Epithelial cell of prostate (primary cell): Measurements from ENCODE around the gene LAMA4.
"Not testable (repeated sequence)": the region's sequence is repeated elsewhere in the genome, so short reads cannot be mapped to it uniquely, and the experiment has no call there.

Experiments
- DNase-seq: peaks from one replicate; pipeline ENCODE4 v3.0.0-alpha.2; 2011; ENCODE audit warnings: low read depth, low spot score
- H3K27ac ChIP-seq: fragments of 450-650 bp; 2 replicates; pipeline ENCODE4 v1.5.1; 2017; ENCODE audit warnings: mild to moderate bottlenecking

The LAMA4 gene

DNA sequence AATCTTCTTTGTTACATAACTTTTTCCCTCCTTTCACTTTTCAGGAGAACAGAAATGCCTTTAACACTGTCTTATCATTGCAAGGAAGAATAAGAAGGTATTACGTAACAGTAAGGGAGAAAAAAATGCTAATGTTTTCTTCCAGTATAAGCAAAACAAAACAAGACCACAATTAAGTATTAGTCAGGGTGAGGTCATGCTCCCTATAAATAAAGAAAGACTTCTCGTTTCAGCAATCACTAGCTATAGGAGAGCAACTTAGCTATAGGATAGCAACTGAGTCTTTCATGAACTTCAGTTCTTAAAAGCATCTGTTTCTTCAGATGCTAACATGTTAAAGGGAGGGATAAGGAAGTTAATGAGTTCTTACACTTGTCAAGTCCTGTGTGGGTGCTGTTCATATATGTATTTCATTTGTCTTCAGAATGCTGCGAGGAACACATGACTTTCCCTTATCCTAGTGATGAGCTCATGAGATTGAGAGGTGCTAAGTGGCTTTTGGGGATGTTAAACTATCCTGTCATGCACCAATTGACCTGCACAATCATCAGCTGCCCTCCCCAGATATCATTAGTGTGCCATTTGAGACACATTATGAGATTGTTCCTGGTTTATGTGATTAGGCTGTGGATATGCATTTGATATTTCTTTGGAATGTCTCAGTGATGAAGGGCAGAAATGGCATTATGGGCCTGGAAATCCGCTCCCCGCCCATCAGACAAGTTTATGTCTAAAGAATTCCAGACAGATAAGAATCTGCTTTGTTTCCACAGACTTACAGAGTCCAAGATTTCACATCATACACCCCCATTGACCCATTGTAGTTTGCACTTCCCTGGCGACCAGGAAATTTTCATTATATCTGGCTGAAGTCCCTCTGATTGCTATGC is 37.5 kb downstream of the LAMA4 start:
- DNase-seq, result peak; percentile 69
- H3K27ac ChIP-seq, result no peak overlapping the region

DNA sequence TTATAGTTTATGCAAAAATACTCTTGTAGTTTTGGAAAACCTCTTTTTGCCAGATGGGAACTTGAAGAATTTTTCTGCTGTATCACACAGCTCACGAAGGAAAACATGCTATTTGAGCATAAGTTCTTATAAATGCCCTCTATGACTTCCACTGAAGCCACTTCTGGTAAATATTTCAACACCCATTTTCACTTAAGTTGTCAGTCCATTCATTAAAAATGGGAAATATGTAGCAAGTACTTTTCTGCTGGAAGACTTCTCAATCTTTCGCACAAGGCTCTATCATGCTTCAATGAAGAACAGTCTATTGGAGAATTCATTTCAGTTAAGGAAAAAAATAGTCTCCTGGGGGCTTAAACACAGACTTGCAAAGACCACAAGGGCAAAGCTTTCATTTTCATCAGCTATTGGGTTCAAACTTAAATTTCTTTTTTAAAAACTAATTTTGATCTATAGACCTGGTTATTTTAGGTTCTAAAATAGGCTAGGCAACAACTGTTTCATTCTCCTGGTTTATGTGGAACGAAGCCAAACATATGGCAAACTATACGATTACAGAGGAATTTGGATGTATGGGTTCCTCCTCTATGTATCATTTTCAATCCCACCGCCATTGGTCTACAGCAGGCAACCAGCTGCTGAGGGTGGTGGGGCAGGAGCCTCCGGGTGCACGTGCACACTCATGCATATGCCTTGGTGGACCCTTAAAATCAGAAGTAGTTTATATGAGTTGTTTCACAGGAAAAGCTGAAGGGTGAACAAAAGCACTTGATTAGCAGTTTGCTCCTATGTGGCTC is 38.7 kb downstream of the LAMA4 start:
- DNase-seq, result no peak
- no peak overlapping the region for H3K27ac ChIP-seq

DNA sequence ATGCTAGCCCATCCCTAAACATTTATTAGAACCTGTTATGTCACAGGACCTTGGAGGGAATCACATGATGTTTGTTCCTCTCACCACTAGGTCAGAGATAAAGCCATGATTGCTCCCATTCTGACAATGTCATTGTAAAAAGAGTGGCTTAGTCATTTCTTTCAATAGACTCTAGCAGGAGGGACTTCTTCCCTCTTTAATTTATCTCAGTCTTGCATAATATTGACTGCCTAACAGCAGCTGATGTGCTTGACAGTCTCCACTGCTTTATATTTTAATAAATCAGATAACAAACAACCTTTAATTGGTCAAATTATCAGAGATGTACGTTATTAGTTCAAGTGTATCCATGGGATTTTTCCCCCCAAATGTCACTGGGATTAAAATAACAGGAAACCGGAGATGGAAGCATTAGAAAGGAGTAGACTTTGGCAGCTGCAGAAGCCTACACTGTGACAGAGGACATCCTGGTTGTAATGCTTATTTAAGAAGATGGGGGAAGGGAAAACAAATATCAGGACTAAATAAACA is 39.6 kb downstream of the LAMA4 start:
- H3K27ac ChIP-seq, result no peak overlapping the region
- DNase-seq, result no peak

DNA sequence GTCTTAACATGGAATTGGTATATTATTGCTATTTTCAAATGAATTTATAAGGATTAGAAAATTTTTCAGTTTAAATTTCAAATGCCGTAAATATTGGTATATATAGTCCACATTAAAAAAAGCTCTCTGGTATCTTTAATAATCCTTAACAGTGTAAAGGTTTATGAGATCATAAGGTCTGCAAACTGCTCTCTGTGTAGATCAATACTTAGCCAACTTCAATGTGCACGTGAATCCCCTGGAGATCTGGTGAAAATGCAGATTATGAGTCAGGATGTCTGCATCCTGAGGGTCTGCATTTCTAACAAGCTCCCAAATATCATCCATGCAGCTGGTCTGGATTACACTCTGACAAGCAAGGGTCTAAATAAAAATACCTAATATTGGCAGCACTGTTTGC is 43.5 kb downstream of the LAMA4 start:
- no peak for DNase-seq
- no peak overlapping the region for H3K27ac ChIP-seq

DNA sequence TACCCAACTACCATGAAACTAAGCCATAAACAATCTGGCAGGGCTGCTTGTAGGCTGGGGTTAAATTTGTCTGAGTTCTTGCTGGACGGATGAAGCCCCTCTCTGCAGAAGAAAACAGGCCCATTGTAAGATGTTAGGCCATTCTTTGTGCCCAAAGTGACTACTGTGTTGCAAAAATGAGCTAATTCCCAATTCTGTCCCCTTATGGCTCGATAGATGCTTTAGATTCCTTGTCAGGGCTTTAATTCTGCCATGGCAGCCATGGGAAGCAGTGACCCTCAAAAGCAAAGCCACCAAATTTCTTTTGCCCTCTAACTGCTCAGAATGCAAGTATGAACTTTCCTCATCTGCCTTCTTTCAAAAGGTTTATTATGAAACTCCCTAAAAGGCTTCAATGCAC is 45.2 kb downstream of the LAMA4 start:
- no peak overlapping the region for H3K27ac ChIP-seq
- no peak for DNase-seq

DNA sequence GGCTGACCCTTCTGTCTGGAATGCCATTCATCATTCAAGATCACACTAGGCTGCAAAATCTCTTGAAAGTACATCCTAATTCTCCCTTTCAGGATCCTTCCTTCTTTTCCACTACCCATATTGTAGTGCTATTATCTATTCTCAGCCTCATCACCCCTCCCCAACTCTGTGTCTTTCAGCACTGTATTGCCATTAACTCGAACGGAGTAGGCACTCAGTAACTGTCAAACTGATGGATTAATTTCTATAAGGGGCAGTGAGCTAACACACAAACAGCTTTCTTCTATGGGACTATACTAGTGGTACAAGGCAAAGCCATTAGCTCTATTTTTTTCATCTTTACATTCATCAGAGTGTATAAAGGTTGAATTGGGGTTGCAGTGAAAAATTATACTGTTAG is 46.6 kb downstream of the LAMA4 start:
- DNase-seq, result no peak
- no peak overlapping the region for H3K27ac ChIP-seq

DNA sequence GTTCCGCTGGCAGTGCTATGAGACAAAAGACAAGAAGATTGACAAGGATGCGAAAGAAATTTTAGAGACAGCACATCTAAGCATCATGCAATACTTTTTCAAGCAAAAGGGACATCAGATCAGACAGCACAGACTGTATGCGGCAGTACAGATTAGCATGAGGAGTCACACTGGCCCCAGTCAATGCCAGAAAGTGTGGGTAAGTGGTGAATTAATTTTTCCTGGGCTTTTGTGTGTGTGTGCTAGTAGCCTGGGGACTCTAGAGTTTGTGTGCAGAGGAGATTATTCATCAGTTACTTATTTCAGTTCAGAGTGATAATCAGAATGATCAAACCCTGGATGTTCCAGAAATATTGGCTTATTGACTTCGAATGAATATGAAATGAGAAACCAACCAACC is 47.2 kb downstream of the LAMA4 start:
- H3K27ac ChIP-seq, result no peak overlapping the region
- DNase-seq, result no peak

DNA sequence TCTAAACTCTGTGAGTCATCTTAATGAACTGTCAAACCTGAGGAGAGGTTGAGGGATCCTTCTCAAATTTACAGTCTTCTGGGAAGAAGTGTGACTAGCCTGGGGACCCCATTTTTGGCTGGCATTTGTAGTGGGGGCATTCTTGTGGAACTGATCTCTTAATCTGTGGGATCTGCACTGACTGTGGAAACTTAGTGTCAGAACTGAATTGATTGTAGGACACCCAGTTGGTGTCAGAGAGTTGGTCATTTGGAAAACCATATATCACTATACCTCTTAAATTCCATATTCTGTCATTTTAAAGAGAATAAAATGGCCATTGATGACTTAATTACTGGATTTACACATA is 48.3 kb downstream of the LAMA4 start:
- DNase-seq, result no peak

DNA sequence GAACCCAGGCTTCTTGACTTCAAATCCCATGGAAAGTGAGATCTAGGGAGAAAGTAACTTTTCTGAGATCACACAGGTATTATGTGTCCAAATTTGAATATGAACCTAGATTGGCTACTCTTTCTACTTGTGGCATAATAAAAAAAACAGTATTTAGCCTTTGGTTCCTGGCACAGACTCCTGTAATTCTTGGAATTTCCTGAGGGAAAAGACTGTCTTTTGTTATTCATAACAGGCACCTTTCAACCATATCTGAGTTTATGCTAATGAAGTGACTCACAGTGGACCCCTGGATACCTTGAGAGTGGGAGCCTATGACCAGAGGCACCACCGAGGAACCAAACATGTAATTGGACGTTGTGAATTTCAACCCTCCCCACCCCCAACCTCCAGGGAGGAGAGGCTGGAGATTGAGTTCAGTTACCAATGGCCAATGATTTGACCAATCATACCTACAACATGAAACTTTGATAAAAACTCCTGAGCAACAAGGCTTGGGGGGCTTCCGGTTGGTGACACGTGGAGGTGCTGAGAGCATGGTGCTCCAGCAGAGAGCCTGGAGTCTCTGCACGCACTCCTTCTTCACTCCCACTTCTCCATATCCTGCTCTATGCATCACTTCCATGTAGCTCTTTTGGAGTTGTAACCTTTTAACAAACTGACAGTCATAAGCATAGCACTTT is 48.8 kb downstream of the LAMA4 start:
- no peak for DNase-seq
- peak overlapping the region; percentile 84 for H3K27ac ChIP-seq

More for the DNA sequence above, 48.3 kb downstream of the LAMA4 start:
- peak overlapping the region; percentile 84 for H3K27ac ChIP-seq

DNA sequence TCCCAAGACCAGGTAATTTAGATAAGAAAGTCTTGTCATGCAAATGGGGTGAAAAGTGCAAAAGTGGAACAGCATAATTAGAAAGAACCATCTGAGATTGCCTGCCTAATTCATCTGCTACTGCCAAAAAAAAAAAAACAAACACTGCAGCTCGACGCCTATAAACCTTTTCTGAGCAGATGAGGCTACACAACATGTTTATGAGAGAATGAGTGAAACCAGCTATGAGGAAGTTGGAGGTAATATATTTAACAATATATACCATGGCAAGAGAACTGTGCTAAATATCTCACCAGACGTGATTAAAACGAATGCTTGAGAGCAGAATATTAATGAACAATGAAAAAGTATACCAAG is 50.0 kb downstream of the LAMA4 start:
- no peak for DNase-seq
- H3K27ac ChIP-seq, result peak overlapping the region; percentile 84

DNA sequence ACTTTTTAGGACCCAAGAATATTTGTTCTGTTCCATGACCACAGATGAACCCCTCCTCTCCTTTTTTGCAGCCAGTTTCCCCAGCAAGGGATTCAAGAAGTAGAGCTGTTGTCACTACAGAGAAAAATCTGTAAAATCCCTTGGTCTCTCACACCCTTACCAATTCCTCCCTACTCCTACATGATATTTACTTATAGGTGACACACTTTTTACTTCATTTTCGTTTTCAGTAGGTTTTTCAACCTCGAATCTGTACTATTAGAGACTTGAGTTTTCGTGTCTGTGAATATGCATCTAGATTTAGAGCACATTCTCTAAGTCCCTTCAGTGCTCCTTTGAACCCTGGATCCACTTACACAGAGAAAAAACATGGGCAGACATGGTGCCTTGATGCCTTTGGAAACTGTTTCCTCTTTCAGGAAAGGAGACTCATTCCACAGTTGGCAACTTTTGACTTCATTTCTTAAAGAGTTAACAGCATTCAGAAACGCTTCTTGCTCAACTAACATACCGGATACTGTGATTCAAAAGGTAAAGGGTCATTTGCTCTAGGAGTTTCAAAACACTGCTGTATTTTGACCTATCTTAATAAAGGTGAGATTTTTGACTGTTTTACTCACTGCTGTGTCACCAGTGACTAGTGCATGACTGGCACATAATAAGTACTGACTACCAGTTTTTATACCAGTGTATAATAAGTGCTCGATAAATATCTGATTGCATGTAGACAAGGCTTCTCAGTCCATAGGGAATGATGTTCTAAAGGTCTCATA is 50.6 kb downstream of the LAMA4 start:
- peak overlapping the region; percentile 84 for H3K27ac ChIP-seq
- DNase-seq, result peak; percentile 73

DNA sequence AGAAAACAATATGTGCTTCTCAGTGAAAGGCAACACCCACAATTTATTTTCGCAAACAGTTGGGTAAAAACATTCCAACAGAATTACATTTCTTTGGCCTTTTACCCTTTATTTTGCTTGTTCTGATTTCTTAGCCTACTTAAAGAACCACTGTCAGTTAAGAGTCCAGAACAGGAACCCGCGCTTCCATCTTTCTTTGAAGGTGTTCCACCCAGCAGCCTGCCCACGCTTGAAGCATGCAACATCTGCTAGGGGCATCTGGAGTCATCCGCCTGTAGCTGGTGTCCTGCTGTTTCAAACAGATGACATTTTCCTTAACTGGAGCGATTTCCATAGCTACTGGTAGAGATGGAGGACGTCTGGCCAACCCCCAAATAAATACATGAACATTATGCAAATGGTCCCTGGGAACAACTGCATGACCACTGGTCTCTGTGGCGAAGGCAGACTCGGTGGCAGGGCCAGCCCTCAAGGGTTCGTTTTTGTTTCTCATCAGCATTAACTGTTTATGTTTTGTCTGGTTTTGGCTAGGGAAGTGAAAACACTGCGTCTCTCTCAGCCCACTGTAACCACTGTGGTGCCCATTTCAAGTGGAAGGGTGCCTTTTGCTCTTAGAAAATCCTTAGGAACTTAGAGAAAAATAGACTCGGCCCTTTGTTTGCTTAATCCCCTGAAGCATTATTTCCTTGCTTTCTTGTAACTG is 51.6 kb downstream of the LAMA4 start:
- peak overlapping the region; percentile 84 for H3K27ac ChIP-seq
- DNase-seq, result no peak

DNA sequence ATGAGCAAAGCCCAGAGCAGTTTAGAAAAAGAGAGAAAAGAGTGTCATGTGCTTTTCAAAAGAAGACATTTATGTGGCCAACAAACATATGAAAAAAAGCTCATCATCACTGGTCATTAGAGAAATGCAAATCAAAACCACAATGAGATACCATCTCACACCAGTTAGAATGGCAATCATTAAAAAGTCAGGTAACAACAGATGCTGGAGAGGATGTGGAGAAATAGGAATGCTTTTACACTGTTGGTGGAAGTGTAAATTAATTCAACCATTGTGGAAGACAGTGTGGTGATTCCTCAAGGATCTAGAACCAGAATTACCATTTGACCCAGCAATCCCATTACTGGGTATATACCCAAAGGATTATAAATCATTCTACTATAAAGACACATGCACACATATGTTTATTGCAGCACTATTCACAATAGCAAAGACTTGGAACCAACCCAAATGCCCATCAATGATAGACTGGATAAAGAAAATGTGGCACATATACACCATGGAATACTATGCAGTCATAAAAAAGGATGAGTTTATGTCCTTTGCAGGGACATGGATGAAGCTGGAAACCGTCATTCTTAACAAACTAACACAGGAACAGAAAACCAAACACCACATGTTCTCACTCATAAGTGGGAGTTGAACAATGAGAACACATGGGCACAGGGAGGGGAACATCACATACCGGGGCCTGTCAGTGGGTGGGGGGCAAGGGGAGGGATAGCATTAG is 54.0 kb downstream of the LAMA4 start:
- not testable (repeated sequence) for DNase-seq, H3K27ac ChIP-seq

DNA sequence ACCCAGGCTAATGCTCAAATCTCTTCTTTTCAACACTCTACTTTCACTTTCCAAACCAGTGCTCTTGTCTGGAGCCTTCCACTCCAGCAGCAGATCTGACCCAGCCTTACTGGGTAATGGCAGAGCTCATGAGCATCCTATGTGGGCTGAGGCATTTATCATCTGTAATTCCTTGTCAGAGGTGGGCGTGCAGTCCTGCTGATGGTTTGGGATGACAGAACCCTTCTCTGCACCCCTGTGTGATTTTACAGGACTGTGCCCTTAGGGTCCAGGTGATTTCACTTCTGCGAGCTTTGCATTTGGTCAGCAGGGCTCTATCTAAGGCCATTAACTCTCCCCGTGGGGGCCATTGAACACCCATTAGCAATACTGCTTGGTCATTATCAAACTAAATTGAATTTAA is 55.4 kb downstream of the LAMA4 start:
- no peak for DNase-seq

DNA sequence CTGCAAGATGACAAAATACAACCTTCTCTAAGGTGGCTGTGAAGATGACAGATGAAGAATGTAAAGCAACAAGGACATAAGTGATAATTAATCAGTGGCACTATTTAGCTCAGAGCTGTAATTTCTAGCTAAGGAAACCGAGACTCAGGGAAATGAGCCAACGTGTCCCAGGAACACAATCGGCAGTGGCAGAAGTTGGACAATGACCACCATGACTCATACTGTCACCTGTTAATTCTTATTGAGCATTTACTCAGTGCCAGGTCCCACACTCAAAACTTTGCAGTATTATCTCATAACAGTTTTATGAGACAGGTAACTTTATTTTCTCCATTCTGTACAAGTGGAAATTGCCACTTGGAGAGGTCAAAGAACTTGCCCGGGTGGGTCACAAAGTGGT is 55.8 kb downstream of the LAMA4 start:
- no peak overlapping the region for H3K27ac ChIP-seq
- DNase-seq, result no peak

More for the DNA sequence above, 55.4 kb downstream of the LAMA4 start:
- H3K27ac ChIP-seq, result no peak overlapping the region

DNA sequence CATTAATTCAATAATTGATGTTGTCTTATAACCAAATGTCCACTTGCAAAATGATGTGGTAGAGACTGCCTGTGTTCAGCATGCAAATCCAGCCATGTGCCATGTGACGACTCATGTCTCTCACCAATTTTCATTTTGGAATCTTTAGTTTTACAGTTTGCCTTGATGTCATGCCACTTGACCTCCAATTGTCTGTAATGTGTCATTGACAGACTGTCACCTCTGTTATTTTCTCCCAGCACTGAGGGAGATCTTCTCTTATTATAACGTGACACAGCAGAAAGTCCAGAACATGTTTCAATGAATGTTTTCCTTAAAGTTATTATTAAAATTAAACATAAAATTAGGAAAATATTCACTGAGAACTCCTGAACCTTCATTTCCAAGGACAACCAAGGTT is 56.7 kb downstream of the LAMA4 start:
- no peak overlapping the region for H3K27ac ChIP-seq
- DNase-seq, result no peak

DNA sequence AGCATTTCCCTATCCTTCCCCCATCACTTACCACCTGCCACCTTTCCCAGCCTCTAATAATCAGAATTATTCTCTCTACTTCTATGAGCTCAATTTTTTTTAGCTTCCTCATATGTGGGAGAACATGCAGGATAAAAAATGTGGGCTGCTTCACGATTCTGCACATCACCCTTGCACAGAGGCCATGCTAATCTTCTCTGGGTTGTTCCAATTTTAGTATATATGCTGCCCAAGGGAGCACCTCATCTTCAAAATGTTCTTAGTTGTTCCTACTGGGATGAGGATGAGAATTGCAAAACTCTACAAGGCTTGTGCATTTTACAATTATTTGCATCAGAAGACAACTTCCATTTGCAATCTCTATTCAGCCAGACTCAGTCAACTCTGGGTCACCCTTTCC is 58.1 kb downstream of the LAMA4 start:
- no peak overlapping the region for H3K27ac ChIP-seq
- DNase-seq, result no peak

DNA sequence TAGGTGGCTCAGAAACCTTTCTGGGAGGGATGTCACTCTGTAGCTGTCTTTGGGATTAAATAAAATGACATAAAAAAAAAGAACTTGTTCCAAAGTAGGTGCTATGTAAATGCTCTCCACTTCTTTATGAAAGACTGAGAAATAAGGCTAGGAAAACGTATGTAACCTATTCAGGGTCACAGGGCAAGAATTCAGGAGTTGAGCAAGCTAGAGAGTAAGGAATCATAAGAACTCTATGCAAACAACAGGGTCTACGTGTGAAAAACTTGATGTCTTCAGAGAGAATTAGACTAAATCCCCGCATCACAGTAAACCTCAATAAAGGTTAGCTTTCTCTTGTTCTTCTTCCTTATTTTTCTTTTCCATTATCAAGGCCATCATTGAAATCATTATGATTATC is 59.2 kb downstream of the LAMA4 start:
- no peak overlapping the region for H3K27ac ChIP-seq
- DNase-seq, result no peak

DNA sequence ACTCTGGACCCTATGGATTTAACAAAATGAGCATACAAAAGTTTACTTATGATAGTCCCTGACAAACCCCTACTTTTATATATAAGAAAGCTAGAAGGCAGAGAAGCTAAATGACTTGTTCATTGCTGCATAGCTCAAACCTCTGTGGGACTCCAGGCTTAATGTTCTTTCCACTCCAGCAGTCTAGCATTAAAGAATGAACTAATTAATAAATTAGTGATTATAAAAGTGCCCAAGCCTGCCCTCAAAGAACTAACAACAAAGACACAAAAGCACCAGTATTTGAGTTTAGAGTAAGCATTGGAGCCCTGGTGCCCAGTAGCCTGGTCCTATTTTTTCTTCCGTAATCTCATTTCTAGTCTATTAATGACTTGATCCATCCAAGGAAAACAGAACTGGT is 59.9 kb downstream of the LAMA4 start:
- DNase-seq, result no peak
- H3K27ac ChIP-seq, result no peak overlapping the region
